HG03280 (cell line): ENCODE measurements around the gene FIP1L1.

Experiments used
- ATAC-seq: cut with Tn5 transposase; IDR thresholded peaks from one replicate; pipeline ENCODE4 v1.9.1; 2021; ENCODE audit warnings: mild to moderate bottlenecking, moderate library complexity; ENCODE audit not compliant: unreplicated experiment

Gene FIP1L1

DNA sequence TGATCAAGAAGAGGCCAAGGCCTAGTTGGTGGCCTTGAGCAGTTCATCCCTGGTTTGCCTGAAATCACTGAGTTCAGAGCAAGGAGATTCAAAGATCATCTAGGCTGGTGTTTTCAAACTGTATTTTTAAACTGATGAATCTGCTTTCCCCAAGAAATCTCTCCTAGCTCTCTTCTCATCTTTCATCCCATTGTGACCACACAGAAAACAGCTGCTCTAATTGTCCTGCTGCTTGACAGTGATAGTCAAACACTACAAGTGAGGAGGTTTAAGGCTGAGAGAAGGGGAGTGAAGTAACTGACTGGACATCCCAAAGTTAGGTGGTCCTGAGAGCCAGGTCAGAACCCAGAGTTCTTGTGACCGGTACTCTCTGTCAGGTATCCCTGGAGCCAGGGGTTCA is 122.3 kb downstream of the FIP1L1 start:
- ATAC-seq = no peak

- no peak for ATAC-seq
These were observed 123.1 kb downstream of the FIP1L1 start for GRCh38 chr4:53500546-53500945.

GRCh38 chr4:53501561-53501960 is 124.1 kb downstream of the FIP1L1 start:
- no peak for ATAC-seq

GRCh38 chr4:53502094-53502493 is 124.7 kb downstream of the FIP1L1 start:
- no peak for ATAC-seq

- no peak for ATAC-seq
These were observed 128.5 kb downstream of the FIP1L1 start for GRCh38 chr4:53505947-53506346.

GRCh38 chr4:53507058-53507457 is 129.6 kb downstream of the FIP1L1 start:
- ATAC-seq = no peak

DNA sequence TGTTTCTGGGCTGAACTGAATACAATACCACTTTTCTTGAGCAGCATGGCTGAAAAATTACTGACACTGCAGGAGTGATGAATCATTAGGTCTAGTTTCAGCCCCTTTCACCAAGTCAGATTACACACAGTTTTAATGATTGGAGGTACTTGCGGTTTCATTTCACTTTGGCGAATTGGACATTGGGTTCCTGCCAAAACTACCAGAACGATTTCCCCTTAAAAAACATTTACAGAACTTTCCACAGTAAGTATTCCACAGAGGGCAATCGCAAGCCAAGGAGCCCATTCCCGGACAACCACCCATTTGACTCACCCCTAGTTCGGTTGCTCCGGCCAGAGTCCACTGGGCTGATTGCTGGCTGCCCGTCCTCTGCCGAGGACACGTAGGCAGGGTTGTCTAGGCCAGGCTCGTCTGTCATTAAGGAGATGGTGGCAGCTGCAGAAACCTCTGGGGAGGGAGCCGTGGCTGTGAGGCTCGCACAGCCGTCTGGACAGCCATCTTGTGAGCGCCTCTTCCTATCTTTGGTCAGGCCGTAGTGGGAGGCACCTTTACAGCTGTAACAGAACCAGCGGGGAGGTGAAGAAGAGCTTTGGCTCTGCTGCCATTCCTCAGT is 130.3 kb downstream of the FIP1L1 start:
- ATAC-seq = no peak

DNA sequence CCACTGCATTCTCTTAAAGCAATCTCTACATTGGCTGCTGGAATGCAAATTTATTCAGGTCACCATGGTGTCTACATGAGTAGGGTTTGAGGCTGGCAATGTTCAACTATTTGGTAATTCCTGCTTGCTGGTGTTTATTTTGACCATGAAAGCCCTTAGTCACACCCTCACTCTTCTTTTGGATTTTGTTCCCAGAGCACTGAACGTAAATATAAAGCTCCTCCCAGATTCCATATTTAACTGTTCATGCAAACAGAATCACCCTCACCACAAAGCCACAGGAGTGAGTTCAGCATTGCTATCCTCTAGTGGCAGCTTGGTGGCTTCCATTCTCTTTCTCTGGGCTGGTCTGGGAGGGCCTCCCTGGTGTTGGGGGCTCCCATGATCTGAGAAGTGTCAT is 131.0 kb downstream of the FIP1L1 start:
- no peak for ATAC-seq

DNA sequence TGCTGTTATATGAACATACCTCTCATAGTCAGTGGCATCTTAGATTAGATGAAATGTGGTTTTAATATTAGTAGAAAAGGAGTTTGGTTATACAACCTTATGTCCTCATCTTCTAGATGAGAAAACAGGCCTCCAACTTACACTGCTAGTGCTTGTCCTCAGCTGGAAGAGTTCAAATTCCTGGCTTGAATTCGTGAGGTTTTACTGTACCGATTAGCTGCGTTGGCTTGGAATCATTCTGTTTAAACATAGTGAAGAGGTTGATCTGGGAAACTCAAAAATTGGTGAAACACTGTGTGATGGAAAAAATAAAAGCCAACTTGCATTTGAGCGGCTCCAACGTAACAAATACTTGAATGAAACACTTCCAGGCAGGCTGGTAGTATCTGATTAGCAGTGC is 132.9 kb downstream of the FIP1L1 start:
- no peak for ATAC-seq
